ENCODE measurements around the gene RNASEH2C. TPM values are rescaled to one million over a fixed set of nuclear protein-coding genes. Genes with fewer than 3 reads are reported as not detected.
"Not testable (repeated sequence)": the region's sequence is repeated elsewhere in the genome, so short reads cannot be mapped to it uniquely, and the experiment has no call there.

Gene RNASEH2C
- 10 to 100 TPM; 74.9 to 86.3 TPM for total RNA-seq

GRCh38 chr11:65720211-65720934, at the start of gene RNASEH2C:
RNASEH2C (minus strand) TSS chr11:65720798; CDS start chr11:65720758, 40 bp downstream.
- POLR2A ChIA-PET = interaction anchor here (1.0 kb wide), 3 partner anchors 8 to 173 kb away, joined by 3 to 7 read pairs (median 5); partner anchors contain the start of gene KAT5
- Mint-ChIP-seq H3K9me3 (no peaks in the 10 kb centered on the region), H3K27ac (peak within 1 kb of the TSS; percentile 83), H3K27me3 (peaks cover 2% of the 10 kb centered on the region), H3K4me3 (peak within 1 kb of the TSS; percentile 89), H3K4me1 (peaks cover 39% of the 10 kb centered on the region), H3K36me3 (ENCODE audit: low read depth) (peaks cover 40% of the 10 kb centered on the region)
- CTCF ChIA-PET = interaction anchor here (0.6 to 5.5 kb wide), 10 partner anchors 8 to 164 kb away, joined by 3 to 36 read pairs (median 4); partner anchors contain the start of genes AP5B1 and KAT5
- peak; percentile 83 for DNase-seq

GRCh38 chr11:65767806-65768205, 47.2 kb upstream of the RNASEH2C start:
- H3K27me3 Mint-ChIP-seq; DNase-seq; H3K36me3 Mint-ChIP-seq (ENCODE audit: low read depth); H3K9me3 Mint-ChIP-seq; H3K27ac Mint-ChIP-seq; H3K4me1 Mint-ChIP-seq; POLR2A ChIA-PET; H3K4me3 Mint-ChIP-seq: not testable (repeated sequence)
- CTCF ChIA-PET = interaction anchor here (0.7 to 3.0 kb wide), 2 partner anchors 12 to 120 kb away, joined by 3 to 24 read pairs; partner anchors contain the start of gene FIBP

- POLR2A ChIA-PET = no interaction called here
- CTCF ChIA-PET = interaction anchor here (0.7 to 3.0 kb wide), 3 partner anchors 12 to 121 kb away, joined by 3 to 24 read pairs (median 3); partner anchors contain the start of gene FIBP
These were observed 46.8 kb upstream of the RNASEH2C start for GRCh38 chr11:65767406-65767805.

GRCh38 chr11:65766535-65766934, 45.9 kb upstream of the RNASEH2C start:
- no peak overlapping the region for H3K27ac Mint-ChIP-seq
- no peaks in the 10 kb centered on the region for H3K9me3 Mint-ChIP-seq
- no peaks in the 10 kb centered on the region for H3K36me3 Mint-ChIP-seq (ENCODE audit: low read depth)
- no peak overlapping the region for H3K4me3 Mint-ChIP-seq
- peaks cover 4% of the 10 kb centered on the region for H3K4me1 Mint-ChIP-seq
- peaks cover 5% of the 10 kb centered on the region for H3K27me3 Mint-ChIP-seq
- ChIA-PET POLR2A (no interaction called here), CTCF (interaction anchor here (0.6 to 3.0 kb wide), 3 partner anchors 8 to 52 kb away, joined by 3 to 24 read pairs (median 3); no protein-coding TSS in a partner anchor)
- DNase-seq = no peak

More at GRCh38 chr11:65767406-65767805, 46.8 kb upstream of the RNASEH2C start:
- peaks cover 4% of the 10 kb centered on the region for H3K4me1 Mint-ChIP-seq
- H3K36me3 Mint-ChIP-seq (ENCODE audit: low read depth) = no peaks in the 10 kb centered on the region
- no peak for DNase-seq
- no peak overlapping the region for H3K27ac Mint-ChIP-seq
- H3K27me3 Mint-ChIP-seq = peaks cover 3% of the 10 kb centered on the region
- no peaks in the 10 kb centered on the region for H3K9me3 Mint-ChIP-seq
- H3K4me3 Mint-ChIP-seq = no peak overlapping the region

- H3K9me3 Mint-ChIP-seq = no peaks in the 10 kb centered on the region
- no peak overlapping the region for H3K27ac Mint-ChIP-seq
- ChIA-PET POLR2A (no interaction called here), CTCF (interaction anchor here (0.6 to 0.8 kb wide), 2 partner anchors 15 to 28 kb away, joined by 3 read pairs; no protein-coding TSS in a partner anchor)
- no peak overlapping the region for H3K4me3 Mint-ChIP-seq
- H3K27me3 Mint-ChIP-seq = peaks cover 10% of the 10 kb centered on the region
- H3K4me1 Mint-ChIP-seq = no peaks in the 10 kb centered on the region
- no peak for DNase-seq
- no peaks in the 10 kb centered on the region for H3K36me3 Mint-ChIP-seq (ENCODE audit: low read depth)
These were observed 43.8 kb upstream of the RNASEH2C start for GRCh38 chr11:65764434-65764833.

GRCh38 chr11:65762816-65763215, 42.2 kb upstream of the RNASEH2C start:
- POLR2A ChIA-PET; H3K4me3 Mint-ChIP-seq; DNase-seq; H3K9me3 Mint-ChIP-seq; H3K4me1 Mint-ChIP-seq; CTCF ChIA-PET; H3K36me3 Mint-ChIP-seq (ENCODE audit: low read depth); H3K27ac Mint-ChIP-seq: not testable (repeated sequence)
- peaks cover 14% of the 10 kb centered on the region for H3K27me3 Mint-ChIP-seq

GRCh38 chr11:65762169-65762568, 41.6 kb upstream of the RNASEH2C start:
- POLR2A ChIA-PET; H3K36me3 Mint-ChIP-seq (ENCODE audit: low read depth): not testable (repeated sequence)

GRCh38 chr11:65745049-65745448, 24.5 kb upstream of the RNASEH2C start:
- peaks cover 32% of the 10 kb centered on the region for H3K27me3 Mint-ChIP-seq
- ChIA-PET POLR2A (no interaction called here), CTCF (interaction anchor here (0.9 to 1.3 kb wide), 6 partner anchors 25 to 140 kb away, joined by 3 to 8 read pairs (median 4); partner anchors contain the start of gene KAT5)
- no peaks in the 10 kb centered on the region for H3K36me3 Mint-ChIP-seq (ENCODE audit: low read depth)
- no peak overlapping the region for H3K27ac Mint-ChIP-seq
- H3K4me1 Mint-ChIP-seq = no peaks in the 10 kb centered on the region
- no peak overlapping the region for H3K4me3 Mint-ChIP-seq
- DNase-seq = no peak
- H3K9me3 Mint-ChIP-seq = no peaks in the 10 kb centered on the region

More at GRCh38 chr11:65762169-65762568, 41.6 kb upstream of the RNASEH2C start:
- CTCF ChIA-PET = interaction anchor here (1.5 kb wide), 1 partner anchor 50 kb away, joined by 6 read pairs; the partner anchor contains the start of gene KAT5
- H3K9me3 Mint-ChIP-seq, H3K4me1 Mint-ChIP-seq, H3K4me3 Mint-ChIP-seq, H3K27ac Mint-ChIP-seq, DNase-seq: not testable (repeated sequence)
- peaks cover 18% of the 10 kb centered on the region for H3K27me3 Mint-ChIP-seq

- ChIA-PET POLR2A (no interaction called here), CTCF (interaction anchor here (0.9 to 1.3 kb wide), 6 partner anchors 25 to 140 kb away, joined by 3 to 8 read pairs (median 4); partner anchors contain the start of gene KAT5)
- Mint-ChIP-seq H3K4me3 (no peak overlapping the region), H3K27me3 (peaks cover 28% of the 10 kb centered on the region), H3K9me3 (no peaks in the 10 kb centered on the region), H3K36me3 (ENCODE audit: low read depth) (no peaks in the 10 kb centered on the region), H3K27ac (no peak overlapping the region), H3K4me1 (no peaks in the 10 kb centered on the region)
- no peak for DNase-seq
These were observed 24.1 kb upstream of the RNASEH2C start for GRCh38 chr11:65744699-65745042.

GRCh38 chr11:65744026-65744698, 23.6 kb upstream of the RNASEH2C start:
- H3K27me3 Mint-ChIP-seq = peaks cover 23% of the 10 kb centered on the region
- ChIA-PET POLR2A (no interaction called here), CTCF (interaction anchor here (0.6 to 1.3 kb wide), 8 partner anchors 16 to 288 kb away, joined by 3 to 8 read pairs (median 4); partner anchors contain the start of gene KAT5)
- H3K4me3 Mint-ChIP-seq = no peak overlapping the region
- H3K27ac Mint-ChIP-seq = no peak overlapping the region
- no peaks in the 10 kb centered on the region for H3K36me3 Mint-ChIP-seq (ENCODE audit: low read depth)
- no peaks in the 10 kb centered on the region for H3K9me3 Mint-ChIP-seq
- no peaks in the 10 kb centered on the region for H3K4me1 Mint-ChIP-seq
- DNase-seq = no peak

GRCh38 chr11:65743681-65744025, 23.1 kb upstream of the RNASEH2C start:
- no peaks in the 10 kb centered on the region for H3K36me3 Mint-ChIP-seq (ENCODE audit: low read depth)
- no peaks in the 10 kb centered on the region for H3K9me3 Mint-ChIP-seq
- ChIA-PET CTCF (interaction anchor here (0.6 to 1.2 kb wide), 2 partner anchors 16 to 288 kb away, joined by 3 read pairs; no protein-coding TSS in a partner anchor), POLR2A (no interaction called here)
- peaks cover 23% of the 10 kb centered on the region for H3K27me3 Mint-ChIP-seq
- H3K4me3 Mint-ChIP-seq = no peak overlapping the region
- no peak for DNase-seq
- H3K4me1 Mint-ChIP-seq = no peaks in the 10 kb centered on the region
- H3K27ac Mint-ChIP-seq = no peak overlapping the region

GRCh38 chr11:65742353-65742752, 21.8 kb upstream of the RNASEH2C start:
- Mint-ChIP-seq H3K4me3 (no peak overlapping the region), H3K27me3 (peaks cover 25% of the 10 kb centered on the region), H3K36me3 (ENCODE audit: low read depth) (no peaks in the 10 kb centered on the region), H3K9me3 (no peaks in the 10 kb centered on the region), H3K27ac (no peak overlapping the region), H3K4me1 (no peaks in the 10 kb centered on the region)
- ChIA-PET POLR2A (no interaction called here), CTCF (no interaction called here)
- no peak for DNase-seq

GRCh38 chr11:65741185-65741584, 20.6 kb upstream of the RNASEH2C start:
- Mint-ChIP-seq H3K4me1 (no peaks in the 10 kb centered on the region), H3K9me3 (peaks cover 7% of the 10 kb centered on the region), H3K4me3 (no peak overlapping the region), H3K27ac (no peak overlapping the region), H3K27me3 (peaks cover 27% of the 10 kb centered on the region), H3K36me3 (ENCODE audit: low read depth) (no peaks in the 10 kb centered on the region)
- POLR2A ChIA-PET = no interaction called here
- CTCF ChIA-PET = interaction anchor here (1.0 to 1.2 kb wide), 2 partner anchors 29 to 39 kb away, joined by 3 read pairs; no protein-coding TSS in a partner anchor
- DNase-seq = no peak

Data from activated CD4-positive, alpha-beta T cell treated with anti-CD3 and anti-CD28 coated beads, Interleukin-2, amount 10 ng/mL, durations not matched to agents 7 days and 5 days (primary cell).